T-helper 2 cell treated with Interferon-gamma antibody and Interleukin-4, amounts not matched to agents 5 μg/mL and 100 μg/mL, for 36 hours (primary cell): ENCODE data around the gene OR52K2.
"Not testable (repeated sequence)": the region's sequence is repeated elsewhere in the genome, so short reads cannot be mapped to it uniquely, and the experiment has no call there.

Source experiments
- DNase-seq: peaks from one replicate; pipeline ENCODE4 v3.0.0; 2021; ENCODE audit warnings: low spot score
- H3K27ac Mint-ChIP-seq: one replicate; pipeline ENCODE4 v1.8.0; 2021; ENCODE audit warnings: mild to moderate bottlenecking, mixed read lengths
- H3K27me3 Mint-ChIP-seq: one replicate; pipeline ENCODE4 v1.8.0; 2021; ENCODE audit warnings: low read depth, mixed read lengths
- H3K36me3 Mint-ChIP-seq: one replicate; pipeline ENCODE4 v1.8.0; 2021; ENCODE audit warnings: low read depth, mixed read lengths
- H3K4me1 Mint-ChIP-seq: one replicate; pipeline ENCODE4 v1.8.0; 2021; ENCODE audit warnings: low read depth, mixed read lengths
- H3K4me3 Mint-ChIP-seq: one replicate; pipeline ENCODE4 v1.8.0; 2022; ENCODE audit warnings: mild to moderate bottlenecking, moderate library complexity, mixed read lengths
- H3K9me3 Mint-ChIP-seq: one replicate; pipeline ENCODE4 v1.8.0; 2021; ENCODE audit warnings: mixed read lengths

Gene OR52K2

DNA sequence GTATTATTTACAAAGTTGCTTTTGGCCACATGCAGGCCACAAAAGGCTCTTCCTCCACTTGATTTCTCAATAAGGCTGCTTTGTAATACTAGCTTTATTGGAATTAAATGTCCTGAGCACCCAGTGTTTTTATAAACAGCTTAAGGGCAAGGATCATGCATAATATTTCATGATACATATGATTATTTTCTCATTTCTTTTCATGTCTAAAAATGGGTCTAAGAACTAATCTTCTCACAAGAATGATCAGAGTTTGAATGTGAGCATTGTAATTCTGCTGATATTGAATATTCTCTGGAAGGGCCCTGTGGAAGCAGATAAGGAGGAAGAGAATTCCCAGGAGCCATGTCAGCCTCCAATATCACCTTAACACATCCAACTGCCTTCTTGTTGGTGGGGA, at the start of gene OR52K2:
TSS of gene OR52K2 (plus strand) at position 301 of the 400 bp plus-strand sequence. CDS start at position 346, 45 bp downstream.
- no peaks in the 10 kb centered on the region for H3K9me3 Mint-ChIP-seq

DNA sequence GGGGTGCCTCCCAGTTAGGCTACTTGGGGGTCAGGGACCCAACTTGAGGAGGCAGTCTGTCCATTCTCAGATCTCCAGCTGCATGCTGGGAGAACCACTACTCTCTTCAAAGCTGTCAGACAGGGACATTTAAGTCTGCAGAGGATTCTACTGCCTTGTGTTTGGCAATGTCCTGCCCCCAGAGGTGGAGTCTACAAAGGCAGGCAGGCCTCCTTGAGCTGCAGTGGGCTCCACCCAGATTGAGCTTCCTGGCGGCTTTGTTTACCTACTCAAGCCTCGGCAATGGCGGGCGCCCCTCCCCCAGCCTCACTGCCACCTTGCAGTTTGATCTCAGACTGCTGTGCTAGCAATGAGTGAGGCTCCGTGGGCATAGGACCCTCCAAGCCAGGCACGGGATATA, 42.9 kb upstream of the OR52K2 start:
- not testable (repeated sequence) for H3K27me3 Mint-ChIP-seq, H3K4me3 Mint-ChIP-seq, H3K9me3 Mint-ChIP-seq, H3K27ac Mint-ChIP-seq, DNase-seq, H3K4me1 Mint-ChIP-seq, H3K36me3 Mint-ChIP-seq

More for the DNA sequence above, at the start of gene OR52K2:
- H3K4me1 Mint-ChIP-seq: peaks cover under 1% of the 10 kb centered on the region
- DNase-seq: no peak
- no peak within 1 kb of the TSS for H3K27ac Mint-ChIP-seq
- no peaks in the 10 kb centered on the region for H3K27me3 Mint-ChIP-seq
- no peaks in the 10 kb centered on the region for H3K36me3 Mint-ChIP-seq
- no peak within 1 kb of the TSS for H3K4me3 Mint-ChIP-seq

DNA sequence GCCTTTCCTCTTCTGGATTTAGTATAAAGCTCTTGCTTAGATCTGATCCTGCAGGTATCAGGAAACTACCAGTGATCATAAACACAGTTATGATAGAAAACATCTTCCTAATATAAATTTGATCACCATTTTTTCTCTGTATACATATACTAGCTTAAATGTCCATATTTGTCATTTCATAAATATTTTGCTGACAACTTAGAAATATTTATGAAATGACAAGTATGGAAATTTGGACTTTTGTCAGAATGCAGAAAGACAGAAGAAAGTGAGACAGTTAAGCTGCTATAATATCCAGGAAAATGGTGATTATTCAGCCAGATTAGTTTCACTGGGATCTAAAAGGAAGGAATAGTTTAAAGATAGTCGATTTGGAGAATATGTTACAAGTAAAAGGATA, 32.8 kb upstream of the OR52K2 start:
- no peaks in the 10 kb centered on the region for H3K36me3 Mint-ChIP-seq
- no peak for DNase-seq
- H3K27ac Mint-ChIP-seq: no peak overlapping the region
- H3K27me3 Mint-ChIP-seq: peaks cover 2% of the 10 kb centered on the region
- no peaks in the 10 kb centered on the region for H3K9me3 Mint-ChIP-seq
- no peak overlapping the region for H3K4me3 Mint-ChIP-seq
- no peaks in the 10 kb centered on the region for H3K4me1 Mint-ChIP-seq

DNA sequence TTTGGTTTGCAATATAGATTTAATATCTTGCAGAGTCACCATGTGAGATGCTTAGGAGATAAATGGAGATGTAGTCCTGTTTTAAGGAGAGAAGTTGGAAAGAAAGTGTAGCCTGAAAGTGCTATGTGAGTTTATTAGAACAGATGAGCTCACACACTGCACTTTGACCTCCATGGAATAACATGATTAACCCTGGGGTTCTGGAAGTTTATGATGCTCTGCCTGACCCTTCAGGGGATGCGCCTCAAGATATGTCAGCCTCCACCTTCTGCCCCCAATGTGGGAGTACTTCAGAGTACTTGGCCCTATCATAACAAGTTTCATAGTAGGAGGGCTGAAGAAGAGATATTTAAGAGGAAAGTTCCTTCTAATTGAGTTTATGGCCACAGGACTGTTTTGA, 32.3 kb upstream of the OR52K2 start:
- DNase-seq: no peak
- Mint-ChIP-seq H3K27me3 (peaks cover 2% of the 10 kb centered on the region), H3K36me3 (no peaks in the 10 kb centered on the region), H3K4me3 (no peak overlapping the region), H3K27ac (no peak overlapping the region), H3K4me1 (no peaks in the 10 kb centered on the region), H3K9me3 (no peaks in the 10 kb centered on the region)

DNA sequence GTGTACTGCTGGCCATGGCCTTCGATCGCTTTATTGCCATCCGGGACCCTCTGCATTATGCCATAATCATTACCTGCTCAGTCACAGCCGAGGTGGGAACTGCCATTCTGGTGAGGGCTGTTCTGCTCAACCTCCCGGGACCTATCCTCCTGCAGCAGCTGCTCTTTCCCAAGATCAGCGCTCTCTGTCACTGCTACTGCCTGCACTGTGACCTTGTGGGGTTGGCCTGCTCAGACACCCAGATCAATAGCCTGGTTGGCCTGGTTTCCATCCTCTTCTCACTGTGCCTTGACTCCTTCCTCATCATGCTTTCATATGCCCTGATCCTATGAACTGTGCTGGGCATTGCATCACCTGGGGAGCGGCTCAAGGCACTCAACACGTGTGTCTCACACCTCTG, 30.7 kb upstream of the OR52K2 start:
- DNase-seq: no peak
- H3K27ac Mint-ChIP-seq: no peak overlapping the region
- no peaks in the 10 kb centered on the region for H3K36me3 Mint-ChIP-seq
- H3K27me3 Mint-ChIP-seq: peaks cover 2% of the 10 kb centered on the region
- H3K9me3 Mint-ChIP-seq: no peaks in the 10 kb centered on the region
- H3K4me1 Mint-ChIP-seq: no peaks in the 10 kb centered on the region
- no peak overlapping the region for H3K4me3 Mint-ChIP-seq

DNA sequence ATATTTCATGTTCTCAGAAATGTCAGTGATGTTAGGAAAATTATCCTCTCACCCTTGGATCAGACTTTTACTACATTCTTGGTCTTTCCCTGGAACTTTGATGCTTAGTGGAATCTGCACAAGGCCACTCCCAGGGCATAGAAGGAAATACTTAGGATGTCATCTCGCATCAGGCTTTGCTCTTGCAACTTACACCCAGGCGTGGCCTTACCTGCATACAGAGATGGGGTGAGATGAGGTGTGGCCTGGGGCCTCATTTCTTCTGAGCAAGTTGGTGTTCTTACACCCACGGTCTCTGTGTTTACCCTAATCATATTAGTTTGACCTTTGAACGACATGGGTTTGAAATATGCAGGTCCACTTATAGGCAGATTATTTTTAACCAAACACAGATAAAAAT, 19.0 kb upstream of the OR52K2 start:
- Mint-ChIP-seq H3K9me3 (no peaks in the 10 kb centered on the region), H3K27me3 (no peaks in the 10 kb centered on the region)

DNA sequence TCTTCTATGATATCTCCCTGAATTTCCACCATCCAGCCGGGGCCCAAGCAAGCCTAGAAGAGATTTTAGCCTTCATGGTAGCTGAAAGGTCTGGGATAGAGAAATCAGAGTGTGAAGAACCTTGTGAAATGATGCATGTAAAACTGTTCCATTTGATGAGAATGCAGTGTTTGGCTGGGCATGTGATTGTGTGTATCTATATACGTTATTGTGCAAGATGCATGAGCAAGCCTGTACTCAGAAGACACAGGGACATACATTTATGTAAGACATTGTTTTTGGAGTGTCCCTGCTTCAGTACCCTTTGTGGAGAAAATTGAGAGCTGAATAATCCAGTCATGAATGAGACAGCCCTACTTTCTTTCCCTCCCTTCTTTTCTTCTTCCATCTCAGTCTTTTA, 15.2 kb upstream of the OR52K2 start:
- no peak overlapping the region for H3K27ac Mint-ChIP-seq
- H3K36me3 Mint-ChIP-seq: no peaks in the 10 kb centered on the region
- no peaks in the 10 kb centered on the region for H3K4me1 Mint-ChIP-seq
- no peak overlapping the region for H3K4me3 Mint-ChIP-seq
- H3K27me3 Mint-ChIP-seq: no peaks in the 10 kb centered on the region
- DNase-seq: no peak
- no peaks in the 10 kb centered on the region for H3K9me3 Mint-ChIP-seq

More for the DNA sequence above, 19.0 kb upstream of the OR52K2 start:
- no peak for DNase-seq
- H3K4me3 Mint-ChIP-seq: no peak overlapping the region
- no peaks in the 10 kb centered on the region for H3K4me1 Mint-ChIP-seq
- H3K36me3 Mint-ChIP-seq: no peaks in the 10 kb centered on the region
- no peak overlapping the region for H3K27ac Mint-ChIP-seq

DNA sequence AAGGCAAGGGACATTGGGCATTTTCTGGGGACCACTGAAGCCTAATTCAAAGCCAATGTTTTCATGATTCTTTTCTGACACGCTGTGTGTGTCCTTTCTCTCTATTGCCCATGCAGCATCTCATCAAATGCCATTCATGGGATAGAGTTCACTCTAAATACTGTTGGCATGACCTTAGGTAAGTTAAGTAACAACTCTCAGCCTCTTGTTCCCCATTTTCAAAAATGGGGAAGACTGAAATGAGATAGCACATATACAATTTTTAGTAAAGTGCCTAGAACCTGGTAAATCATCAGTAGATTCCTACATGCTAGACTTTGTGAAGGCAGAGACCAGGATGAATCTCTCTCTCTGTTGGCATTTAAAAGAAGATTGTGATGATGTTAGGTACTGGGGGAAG, 12.7 kb upstream of the OR52K2 start:
- H3K27me3 Mint-ChIP-seq: no peaks in the 10 kb centered on the region
- H3K36me3 Mint-ChIP-seq: no peaks in the 10 kb centered on the region
- no peaks in the 10 kb centered on the region for H3K4me1 Mint-ChIP-seq
- no peak for DNase-seq
- no peak overlapping the region for H3K4me3 Mint-ChIP-seq
- no peak overlapping the region for H3K27ac Mint-ChIP-seq
- H3K9me3 Mint-ChIP-seq: no peaks in the 10 kb centered on the region

DNA sequence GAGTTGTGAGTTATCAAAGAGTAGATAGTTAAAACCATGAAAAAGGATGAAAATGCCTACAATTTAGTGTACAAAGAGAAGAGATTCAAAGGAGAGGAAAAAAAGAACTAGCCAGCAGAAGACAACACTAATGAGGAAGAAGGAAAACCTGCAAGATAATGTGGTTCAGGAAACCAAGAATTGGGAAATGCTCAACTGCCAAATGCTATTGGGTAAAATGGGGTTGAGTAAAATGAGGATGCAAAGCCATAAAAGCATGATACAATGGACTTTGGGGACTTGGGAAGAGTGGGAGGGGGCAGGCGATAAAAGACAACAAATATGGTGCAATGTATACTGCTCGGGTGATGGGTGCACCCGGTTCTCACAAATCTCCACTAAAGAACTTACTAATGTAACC, 7.6 kb upstream of the OR52K2 start:
- Mint-ChIP-seq H3K36me3 (no peaks in the 10 kb centered on the region), H3K27ac (no peak overlapping the region), H3K27me3 (no peaks in the 10 kb centered on the region), H3K4me3 (no peak overlapping the region), H3K9me3 (no peaks in the 10 kb centered on the region), H3K4me1 (no peaks in the 10 kb centered on the region)
- DNase-seq: no peak

DNA sequence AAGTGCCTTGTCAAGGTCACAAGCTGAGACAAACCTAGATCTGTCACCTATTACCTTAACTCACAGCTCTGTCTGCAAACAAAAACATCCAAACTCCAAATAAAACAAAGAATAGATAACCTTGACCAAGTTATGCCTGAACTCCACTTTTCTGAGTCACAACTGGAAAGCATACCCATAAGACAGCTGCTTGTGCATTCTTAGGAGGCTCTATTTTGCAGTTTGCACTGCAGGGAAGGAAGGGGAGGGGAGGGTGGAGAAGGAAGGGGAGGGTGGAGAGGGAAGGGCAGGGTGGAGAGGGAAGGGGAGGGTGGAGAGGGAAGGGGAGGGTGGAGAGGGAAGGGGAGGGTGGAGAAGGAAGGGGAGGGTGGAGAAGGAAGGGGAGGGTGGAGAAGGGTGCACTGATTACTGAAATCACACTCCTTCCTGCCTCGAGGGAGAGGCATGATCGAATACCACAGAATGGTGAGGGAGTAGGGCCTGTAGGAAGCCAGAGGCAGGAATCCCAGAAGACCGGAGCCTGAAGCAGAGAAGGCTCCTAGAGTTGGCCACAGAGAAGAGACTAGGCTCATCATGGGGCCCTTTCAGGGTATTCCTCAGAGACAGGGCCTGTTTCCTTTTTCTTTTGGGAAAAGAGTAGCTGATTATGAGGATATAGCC, 5.7 kb upstream of the OR52K2 start:
- H3K4me1 Mint-ChIP-seq: no peaks in the 10 kb centered on the region
- H3K36me3 Mint-ChIP-seq: no peaks in the 10 kb centered on the region
- no peak overlapping the region for H3K4me3 Mint-ChIP-seq
- no peaks in the 10 kb centered on the region for H3K9me3 Mint-ChIP-seq
- no peak overlapping the region for H3K27ac Mint-ChIP-seq
- no peak for DNase-seq
- H3K27me3 Mint-ChIP-seq: no peaks in the 10 kb centered on the region

DNA sequence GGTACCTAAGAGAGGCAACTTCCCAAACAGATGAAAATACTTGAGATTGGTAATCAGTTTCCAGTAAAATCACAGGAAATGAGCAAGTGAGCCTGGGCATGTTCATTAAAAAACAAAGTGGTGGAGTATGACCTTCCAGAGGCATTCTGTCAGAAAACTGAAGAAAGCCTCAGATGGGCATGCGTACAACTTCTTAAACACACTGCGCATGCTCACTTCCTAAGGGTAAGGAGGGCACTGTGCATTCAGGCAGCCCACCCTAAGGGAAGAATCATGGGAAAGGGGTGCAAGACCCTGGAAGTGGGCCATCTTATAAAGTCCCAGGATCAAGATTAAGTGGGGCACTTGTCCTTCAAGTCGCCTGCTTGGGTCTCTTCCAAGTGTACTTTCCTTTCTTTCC, 4.0 kb downstream of the OR52K2 start:
- peaks cover 3% of the 10 kb centered on the region for H3K9me3 Mint-ChIP-seq
- no peak overlapping the region for H3K27ac Mint-ChIP-seq
- no peaks in the 10 kb centered on the region for H3K36me3 Mint-ChIP-seq
- H3K4me1 Mint-ChIP-seq: peaks cover 6% of the 10 kb centered on the region
- DNase-seq: no peak
- no peaks in the 10 kb centered on the region for H3K27me3 Mint-ChIP-seq
- H3K4me3 Mint-ChIP-seq: no peak overlapping the region

DNA sequence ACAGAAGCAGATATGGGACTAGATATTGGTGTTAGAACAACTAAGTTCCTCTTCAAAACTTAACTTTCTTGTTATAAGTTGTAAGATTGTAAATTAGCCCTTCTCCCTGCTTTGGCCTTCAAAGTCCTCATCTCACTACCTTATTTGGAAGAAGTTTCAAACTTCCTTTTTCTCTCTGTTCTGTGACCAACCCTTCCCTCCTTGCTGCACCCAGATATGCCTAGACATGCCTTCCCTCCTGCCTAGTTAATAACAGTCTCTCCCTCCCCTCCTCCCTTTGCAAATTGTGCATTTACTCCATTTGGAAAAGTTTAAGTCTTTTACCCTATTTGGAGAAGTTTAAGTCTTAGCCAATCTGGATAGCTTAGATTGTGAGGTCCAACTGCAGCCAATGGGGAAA, 4.9 kb downstream of the OR52K2 start:
- DNase-seq: no peak
- peaks cover 7% of the 10 kb centered on the region for H3K4me1 Mint-ChIP-seq
- no peak overlapping the region for H3K27ac Mint-ChIP-seq
- no peak overlapping the region for H3K4me3 Mint-ChIP-seq
- peaks cover 3% of the 10 kb centered on the region for H3K9me3 Mint-ChIP-seq
- no peaks in the 10 kb centered on the region for H3K36me3 Mint-ChIP-seq
- H3K27me3 Mint-ChIP-seq: peaks cover 3% of the 10 kb centered on the region

DNA sequence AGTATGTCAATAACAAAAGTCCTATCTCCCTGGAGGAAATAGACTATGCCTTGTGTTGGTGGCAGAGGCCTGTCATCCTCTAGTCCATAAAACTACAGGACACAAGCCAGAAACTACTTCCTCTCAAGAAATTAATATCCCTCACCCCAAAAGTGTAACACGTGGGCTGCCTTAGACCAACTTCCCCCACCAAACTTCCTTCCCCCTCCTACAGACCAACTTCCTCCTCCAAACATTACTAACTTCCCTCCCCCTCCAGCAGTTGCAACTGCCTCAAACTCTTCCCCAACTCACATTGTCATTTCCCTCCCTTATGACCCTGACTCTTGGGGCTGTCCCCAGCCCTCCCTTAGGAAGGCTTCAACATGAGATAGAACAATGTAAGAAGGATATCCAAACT, 6.3 kb downstream of the OR52K2 start:
- Mint-ChIP-seq H3K27ac (no peak overlapping the region), H3K27me3 (peaks cover 3% of the 10 kb centered on the region), H3K4me3 (no peak overlapping the region), H3K36me3 (no peaks in the 10 kb centered on the region), H3K9me3 (peaks cover 3% of the 10 kb centered on the region), H3K4me1 (peaks cover 8% of the 10 kb centered on the region)
- no peak for DNase-seq

DNA sequence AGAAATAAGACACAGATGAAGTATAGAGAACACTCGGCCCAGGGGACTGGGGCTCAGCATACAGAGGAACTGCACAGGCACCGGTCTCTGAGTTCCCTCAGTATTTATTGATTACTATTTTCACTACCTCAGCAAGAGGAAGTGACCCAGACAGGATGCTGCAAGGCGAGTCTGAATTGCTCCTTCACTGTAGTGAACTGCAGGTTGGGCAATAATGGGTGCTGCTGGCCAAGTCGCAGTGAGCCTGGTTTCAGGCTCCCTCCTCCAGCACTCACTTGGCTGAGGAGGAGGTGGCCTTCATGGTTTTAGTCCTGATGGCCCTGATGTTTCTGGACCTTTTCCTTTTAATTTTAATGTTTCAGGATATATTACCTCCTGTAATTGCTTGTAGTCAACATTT, 10.4 kb downstream of the OR52K2 start:
- H3K27ac Mint-ChIP-seq: no peak overlapping the region
- H3K4me1 Mint-ChIP-seq: peaks cover 11% of the 10 kb centered on the region
- H3K4me3 Mint-ChIP-seq: no peak overlapping the region
- H3K27me3 Mint-ChIP-seq: peaks cover 3% of the 10 kb centered on the region
- H3K36me3 Mint-ChIP-seq: peaks cover 4% of the 10 kb centered on the region
- peaks cover 14% of the 10 kb centered on the region for H3K9me3 Mint-ChIP-seq
- no peak for DNase-seq

DNA sequence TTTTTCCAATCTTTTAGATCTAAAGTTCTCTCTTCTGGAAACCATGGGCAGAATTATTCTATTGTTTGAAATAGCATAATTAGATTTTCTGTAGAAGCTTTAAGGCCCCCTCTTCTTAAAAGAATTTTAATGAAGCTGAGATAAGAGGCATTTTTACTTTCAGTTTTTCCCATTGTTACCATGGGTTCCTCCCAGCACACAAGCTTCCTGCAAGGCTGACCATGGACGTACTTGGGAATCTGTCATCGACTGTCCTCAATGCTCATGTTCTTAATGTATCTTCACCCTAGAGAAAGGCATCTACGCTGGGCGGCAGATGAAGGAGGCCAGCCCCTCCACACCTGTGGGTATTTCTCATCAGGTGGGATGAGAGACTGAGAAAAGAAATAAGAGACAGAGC, 11.1 kb downstream of the OR52K2 start:
- peaks cover 7% of the 10 kb centered on the region for H3K36me3 Mint-ChIP-seq
- peaks cover 11% of the 10 kb centered on the region for H3K4me1 Mint-ChIP-seq

More for the DNA sequence above, 11.1 kb downstream of the OR52K2 start:
- H3K27me3 Mint-ChIP-seq: peaks cover 3% of the 10 kb centered on the region
- no peak overlapping the region for H3K4me3 Mint-ChIP-seq
- no peak for DNase-seq
- H3K27ac Mint-ChIP-seq: no peak overlapping the region
- peaks cover 21% of the 10 kb centered on the region for H3K9me3 Mint-ChIP-seq
